Mammary epithelial cell (primary cell): ENCODE data around the gene ADGRB3.

Source experiments
- CTCF ChIP-seq, 2 donors: IDR thresholded peaks in 1 of 2; conservative IDR thresholded peaks in 1 of 2; 2 replicates each; pipeline ENCODE4 v1.5.1; 2011 to 2012; ENCODE audit warnings: inconsistent platforms in 2 of 2, low read length in 2 of 2, mild to moderate bottlenecking in 2 of 2, control low read depth in 1 of 2, low read depth in 1 of 2; ENCODE audit not compliant: insufficient read depth in 1 of 2; ENCODE audit errors: extremely low read depth in 1 of 2
- EZH2 ChIP-seq: IDR thresholded peaks from 2 replicates; pipeline ENCODE4 v1.6.1; 2012; ENCODE audit warnings: low read length, inconsistent platforms, borderline replicate concordance

DNA sequence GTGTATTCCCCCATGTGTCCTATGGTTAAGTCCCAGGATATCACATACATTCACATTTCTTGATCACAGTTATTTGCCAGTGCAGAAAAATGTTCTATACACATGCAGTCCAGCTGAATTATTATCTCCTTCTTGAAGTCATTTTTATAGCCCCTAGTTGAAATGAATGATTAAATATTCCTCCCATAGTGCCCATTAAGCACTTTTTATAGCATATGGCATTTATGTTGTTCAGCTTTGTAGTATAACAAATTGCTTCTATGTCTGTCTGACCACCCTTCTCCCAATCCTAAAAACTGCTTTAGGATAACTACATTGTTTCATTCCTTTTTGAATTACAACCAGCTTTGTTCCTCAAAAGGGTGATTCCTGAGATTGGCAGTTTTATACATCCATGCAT, 123.5 kb downstream of the ADGRB3 start:
- TF ChIP-seq CTCF (conservative IDR thresholded peaks at IDR 0.05 in 1 of 2, IDR thresholded peaks at IDR 0.05 in 1 of 2; ENCODE audit: extremely low read depth in 1 of 2, insufficient read depth in 1 of 2, low read depth in 1 of 2, low read length in 2 of 2), result no peak
- TF ChIP-seq EZH2, result no peak
